ENCODE results near the gene RSPO4.
"Not testable (repeated sequence)": the region's sequence is repeated elsewhere in the genome, so short reads cannot be mapped to it uniquely, and the experiment has no call there.

Gene RSPO4

GRCh38 chr20:1034415-1034789, 32.3 kb upstream of the RSPO4 start:
- no peak overlapping the region for H3K27ac ChIP-seq
- no peak overlapping the region for H3K4me3 ChIP-seq
- no peak for TF ChIP-seq CTCF (IDR thresholded peaks at IDR 0.05)
- no peak for DNase-seq (ENCODE audit: low spot score)

- no peak for TF ChIP-seq CTCF (IDR thresholded peaks at IDR 0.05)
- DNase-seq (ENCODE audit: low spot score): no peak
- Histone ChIP-seq H3K4me3 (no peak overlapping the region), H3K27ac (no peak overlapping the region)
Observed at GRCh38 chr20:1033751-1034414, 31.8 kb upstream of the RSPO4 start.

- no peak for TF ChIP-seq CTCF (IDR thresholded peaks at IDR 0.05)
- no peak for DNase-seq (ENCODE audit: low spot score)
- no peak overlapping the region for H3K4me3 ChIP-seq
- H3K27ac ChIP-seq: no peak overlapping the region
Observed at GRCh38 chr20:1029980-1030379, 27.9 kb upstream of the RSPO4 start.

- not testable (repeated sequence) for DNase-seq (ENCODE audit: low spot score); H3K4me3 ChIP-seq; H3K27ac ChIP-seq
Observed at GRCh38 chr20:1026214-1026613, 24.1 kb upstream of the RSPO4 start.

- DNase-seq (ENCODE audit: low spot score): no peak
- H3K27ac ChIP-seq: no peak overlapping the region
- no peak for TF ChIP-seq CTCF (IDR thresholded peaks at IDR 0.05)
- no peak overlapping the region for H3K4me3 ChIP-seq
Observed at GRCh38 chr20:1022871-1023270, 20.8 kb upstream of the RSPO4 start.

GRCh38 chr20:1020614-1021013, 18.5 kb upstream of the RSPO4 start:
- Histone ChIP-seq H3K4me3 (no peak overlapping the region), H3K27ac (no peak overlapping the region)
- no peak for TF ChIP-seq CTCF (IDR thresholded peaks at IDR 0.05)
- no peak for DNase-seq (ENCODE audit: low spot score)

GRCh38 chr20:1019344-1019743, 17.2 kb upstream of the RSPO4 start:
- DNase-seq (ENCODE audit: low spot score): no peak
- H3K27ac ChIP-seq: no peak overlapping the region
- no peak overlapping the region for H3K4me3 ChIP-seq
- no peak for TF ChIP-seq CTCF (IDR thresholded peaks at IDR 0.05)

- no peak overlapping the region for H3K4me3 ChIP-seq
- no peak for TF ChIP-seq CTCF (IDR thresholded peaks at IDR 0.05)
- H3K27ac ChIP-seq: no peak overlapping the region
- DNase-seq (ENCODE audit: low spot score): no peak
Observed at GRCh38 chr20:1017677-1018076, 15.6 kb upstream of the RSPO4 start.
